Activated CD4-positive, alpha-beta T cell treated with anti-CD3 and anti-CD28 coated beads, Interleukin-2, amount 50 U/mL, for 16 hours (primary cell): Measurements from ENCODE around the gene CERCAM.

ENCODE experiments used
- DNase-seq: peaks from one replicate; pipeline ENCODE4 v3.0.0-alpha.2; 2020

The CERCAM gene

DNA sequence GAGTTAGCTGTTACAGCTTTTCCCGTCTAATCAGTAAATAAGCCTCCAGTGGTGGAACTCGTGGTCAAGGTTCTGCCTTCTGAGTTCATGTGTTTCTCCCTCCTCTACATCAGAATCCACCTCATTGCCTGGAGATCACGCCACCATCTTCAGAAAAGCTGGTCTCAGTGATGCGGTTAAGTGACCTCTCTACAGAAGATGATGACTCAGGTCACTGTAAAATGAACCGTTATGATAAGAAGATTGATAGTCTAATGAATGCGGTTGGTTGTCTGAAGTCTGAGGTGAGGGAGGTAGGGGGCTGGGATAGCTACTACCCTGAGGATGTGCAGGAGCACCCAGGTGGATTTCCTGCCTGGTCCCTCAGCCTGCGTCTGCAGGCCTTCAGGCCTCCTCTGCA is 48.4 kb downstream of the CERCAM start:
- no peak for DNase-seq

GRCh38 chr9:128470560-128470959 is 49.9 kb downstream of the CERCAM start:
- no peak for DNase-seq

GRCh38 chr9:128473104-128473503 is 52.4 kb downstream of the CERCAM start:
- DNase-seq, result no peak

DNA sequence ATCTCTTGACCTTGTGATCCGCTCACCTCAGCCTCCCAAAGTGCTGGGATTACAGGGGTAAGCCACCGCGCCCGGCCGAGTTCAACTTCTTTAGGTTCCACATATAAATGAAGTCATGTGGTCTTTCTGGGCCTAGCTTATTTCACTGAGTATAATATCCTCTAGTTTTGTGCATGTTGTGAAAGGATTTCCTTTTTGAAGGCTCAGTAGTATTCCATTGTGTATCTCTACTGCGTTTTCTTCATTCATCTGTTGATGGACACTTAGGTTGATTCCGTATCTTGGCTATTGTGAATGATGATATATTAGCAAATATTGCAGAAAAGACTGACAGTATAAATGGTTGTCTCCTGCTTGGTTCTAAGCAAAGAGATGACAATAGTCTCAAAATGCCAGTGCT is 55.2 kb downstream of the CERCAM start:
- DNase-seq, result no peak

DNA sequence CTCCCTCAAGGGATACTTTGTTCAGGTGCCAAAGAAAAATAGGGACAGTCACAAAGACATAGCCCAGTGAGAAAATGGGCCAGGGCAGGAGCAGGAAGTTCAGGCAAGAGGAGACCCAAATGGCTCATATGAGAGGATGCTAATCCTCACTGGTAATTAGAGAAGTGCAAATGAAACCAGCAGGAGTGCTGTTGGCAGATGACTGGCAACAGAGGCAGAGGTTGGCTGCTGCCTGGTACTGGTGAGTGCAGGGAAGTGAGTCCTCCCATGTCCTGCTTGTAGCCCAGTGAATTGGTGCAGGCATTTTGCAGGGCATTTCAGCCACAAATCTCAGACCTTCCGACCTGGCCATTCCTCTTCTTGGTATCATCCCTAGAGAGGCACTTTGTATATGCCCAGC is 58.6 kb downstream of the CERCAM start:
- no peak for DNase-seq

DNA sequence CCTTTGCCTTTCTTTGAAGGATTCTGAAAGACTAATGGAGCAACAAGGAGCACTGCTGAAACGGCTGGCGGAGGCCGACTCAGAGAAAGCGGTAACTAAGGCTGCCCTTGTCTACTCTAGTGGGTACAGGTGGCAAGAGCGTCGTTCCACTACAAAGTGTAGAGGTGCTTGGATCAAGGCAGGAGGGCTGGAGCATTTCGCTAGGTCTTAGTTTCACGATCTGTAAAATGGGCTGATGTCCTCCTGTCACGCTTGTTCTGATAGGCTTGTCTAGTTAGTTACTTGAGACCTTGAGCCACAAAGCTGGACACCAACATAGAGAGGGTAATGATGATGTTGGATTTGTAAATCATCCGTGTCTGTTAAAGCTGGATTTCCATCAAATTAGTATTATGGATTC is 60.9 kb downstream of the CERCAM start:
- DNase-seq, result no peak

GRCh38 chr9:128482186-128482585 is 61.5 kb downstream of the CERCAM start:
- DNase-seq, result no peak

- DNase-seq, result no peak
Observed at GRCh38 chr9:128484686-128485413, 64.2 kb downstream of the CERCAM start.

DNA sequence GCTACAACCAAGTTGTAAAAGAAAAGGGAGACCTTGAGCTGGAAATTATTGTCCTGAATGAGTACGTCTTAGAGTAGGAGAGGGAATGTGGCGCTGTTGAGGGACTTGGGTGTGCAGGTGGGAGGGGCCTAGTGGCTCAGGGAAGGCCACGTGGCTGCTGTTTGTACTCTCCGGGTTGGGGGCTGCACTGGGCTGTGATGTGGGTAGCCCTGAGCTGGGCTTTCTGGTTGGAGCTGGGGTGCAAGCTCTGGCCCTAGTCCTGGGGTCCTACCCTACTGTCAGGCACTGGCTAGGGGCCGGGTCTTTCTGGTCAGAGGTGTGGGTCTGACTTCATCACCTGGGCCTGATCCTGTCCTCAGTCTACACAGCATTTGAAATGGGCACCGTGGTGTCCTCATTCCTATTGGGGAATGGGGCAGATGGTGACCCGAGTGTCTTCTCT is 64.8 kb downstream of the CERCAM start:
- DNase-seq, result no peak

GRCh38 chr9:128486201-128486600 is 65.5 kb downstream of the CERCAM start:
- DNase-seq, result no peak
